Neuronal stem cell (in vitro differentiated cells): Measurements from ENCODE around the gene NPTXR.

Experiments
- DNase-seq: peaks from one replicate; pipeline ENCODE4 v3.0.0-alpha.2; 2013; ENCODE audit warnings: low spot score
- H2AFZ ChIP-seq: one replicate; pipeline ENCODE4 v1.6.1; 2013; ENCODE audit warnings: mild to moderate bottlenecking, low read length, inconsistent platforms
- H2AK5ac ChIP-seq: 2 replicates; pipeline ENCODE4 v1.6.1; 2013; ENCODE audit warnings: low read depth, mild to moderate bottlenecking, inconsistent platforms, low read length, moderate library complexity, mixed read lengths
- H2BK120ac ChIP-seq: 2 replicates; pipeline ENCODE4 v1.6.1; 2013; ENCODE audit warnings: low read depth, mild to moderate bottlenecking, inconsistent platforms, low read length, moderate library complexity, mixed read lengths
- H2BK12ac ChIP-seq: one replicate; pipeline ENCODE4 v1.6.1; 2013; ENCODE audit warnings: low read length, inconsistent platforms
- H2BK15ac ChIP-seq: 2 replicates; pipeline ENCODE4 v1.6.1; 2013; ENCODE audit warnings: mild to moderate bottlenecking, low read length, inconsistent platforms, mixed read lengths
- H2BK5ac ChIP-seq: one replicate; pipeline ENCODE4 v1.6.1; 2013; ENCODE audit warnings: inconsistent platforms, mild to moderate bottlenecking, low read length, moderate library complexity
- H3K14ac ChIP-seq: one replicate; pipeline ENCODE4 v1.6.1; 2013; ENCODE audit warnings: low read length, inconsistent platforms
- H3K18ac ChIP-seq: 2 replicates; pipeline ENCODE4 v1.6.1; 2013; ENCODE audit warnings: low read length, inconsistent platforms
- H3K23ac ChIP-seq: 2 replicates; pipeline ENCODE4 v1.6.1; 2013; ENCODE audit warnings: low read depth, mild to moderate bottlenecking, mixed read lengths, low read length, inconsistent platforms; ENCODE audit not compliant: poor library complexity
- H3K27ac ChIP-seq: replicated peaks from 3 replicates; pipeline ENCODE4 v1.5.1; 2013; ENCODE audit warnings: low read length, inconsistent platforms
- H3K27me3 ChIP-seq, 3 experiments: 2 replicates each; pipeline ENCODE4 v1.6.1; 2013; ENCODE audit warnings: low read length in 3 of 3, mild to moderate bottlenecking in 2 of 3, inconsistent platforms in 1 of 3, low read depth in 1 of 3, mixed read lengths in 1 of 3, moderate library complexity in 1 of 3; ENCODE audit not compliant: control insufficient read depth in 3 of 3, insufficient read depth in 3 of 3
- H3K36me3 ChIP-seq, 2 donors: replicated peaks in 1 of 2; 2 replicates each; pipeline ENCODE4 v1.6.1; 2013; ENCODE audit warnings: low read length in 2 of 2; ENCODE audit not compliant: control insufficient read depth in 2 of 2, insufficient read depth in 2 of 2
- H3K4ac ChIP-seq: 2 replicates; pipeline ENCODE4 v1.6.1; 2013; ENCODE audit warnings: inconsistent platforms, mild to moderate bottlenecking, low read length, moderate library complexity
- H3K4me1 ChIP-seq, 2 donors: 1 replicate in 1 of 2; 2 replicates in 1 of 2; pipeline ENCODE4 v1.6.1; 2013; ENCODE audit warnings: low read length in 2 of 2, low read depth in 1 of 2; ENCODE audit not compliant: control insufficient read depth in 2 of 2, insufficient read depth in 1 of 2
- H3K4me2 ChIP-seq: one replicate; pipeline ENCODE4 v1.6.1; 2013; ENCODE audit warnings: mild to moderate bottlenecking, low read length, inconsistent platforms; ENCODE audit not compliant: insufficient read depth, poor library complexity, severe bottlenecking
- H3K4me3 ChIP-seq, 2 donors: 2 replicates each; pipeline ENCODE4 v1.5.1; 2013; ENCODE audit warnings: low read length in 2 of 2, mild to moderate bottlenecking in 2 of 2, inconsistent platforms in 1 of 2, moderate library complexity in 1 of 2
- H3K79me1 ChIP-seq: one replicate; pipeline ENCODE4 v1.6.1; 2013; ENCODE audit warnings: low read depth, mild to moderate bottlenecking, inconsistent platforms, low read length, moderate library complexity
- H3K9ac ChIP-seq: one replicate; pipeline ENCODE4 v1.6.1; 2013; ENCODE audit warnings: mild to moderate bottlenecking, low read depth, low read length, inconsistent platforms; ENCODE audit not compliant: poor library complexity
- H3K9me3 ChIP-seq, 2 donors: replicated peaks in 1 of 2; 2 replicates each; pipeline versions ENCODE3 to v1.6.1; 2013; ENCODE audit warnings: low read length in 2 of 2, mild to moderate bottlenecking in 2 of 2, inconsistent platforms in 1 of 2, low read depth in 1 of 2, mixed read lengths in 1 of 2, moderate library complexity in 1 of 2; ENCODE audit not compliant: control insufficient read depth in 2 of 2, insufficient read depth in 1 of 2
- H4K8ac ChIP-seq: one replicate; pipeline ENCODE4 v1.6.1; 2013; ENCODE audit warnings: low read depth, mild to moderate bottlenecking, inconsistent platforms, low read length, moderate library complexity
- H4K91ac ChIP-seq: one replicate; pipeline ENCODE4 v1.6.1; 2013; ENCODE audit warnings: low read length, low read depth, mild to moderate bottlenecking, inconsistent platforms; ENCODE audit not compliant: poor library complexity
- WGBS, 2 donors: extraction: QIAGEN DNeasy Blood & Tissue Kit; methylation state at CpG; one replicate each; pipeline ENCODE4 v1.1.7; 2013; ENCODE audit warnings: missing lambda C conversion rate in 2 of 2, mixed read lengths in 1 of 2; ENCODE audit not compliant: insufficient read length in 2 of 2, insufficient replicate concordance in 1 of 2; ENCODE audit errors: extremely low coverage in 2 of 2; 5-methylcytosine and 5-hydroxymethylcytosine counted together

The NPTXR gene

GRCh38 chr22:38826386-38826785 is 17.4 kb downstream of the NPTXR start:
- Histone ChIP-seq H3K79me1 (peaks cover 2% of the 10 kb centered on the region), H2AFZ (no peak overlapping the region), H3K9ac (no peak overlapping the region), H4K8ac (no peak overlapping the region), H4K91ac (no peak overlapping the region), H3K36me3 (no peaks in the 10 kb centered on the region), H2AK5ac (peak overlapping the region; percentile 37), H3K4me1 (no peaks in the 10 kb centered on the region), H3K27me3 (peaks cover 0 to 21% (median 0%) of the 10 kb centered on the region in 3 experiments), H2BK12ac (no peak overlapping the region), H2BK5ac (no peak overlapping the region), H2BK120ac (no peak overlapping the region), H3K9me3 (no peaks in the 10 kb centered on the region), H3K18ac (no peak overlapping the region), H3K4me2 (no peak overlapping the region), H3K4ac (no peak overlapping the region), H2BK15ac (no peak overlapping the region), H3K23ac (no peak overlapping the region), H3K27ac (no peak overlapping the region), H3K14ac (no peak overlapping the region), H3K4me3 (no peak overlapping the region)
- DNase-seq: no peak
- WGBS, 2 donors: no CpG with 5 or more reads among the region's 16 CpGs

- no peak overlapping the region for H2BK12ac ChIP-seq
- no peak overlapping the region for H3K18ac ChIP-seq
- H2AK5ac ChIP-seq: no peak overlapping the region
- H2BK15ac ChIP-seq: no peak overlapping the region
- H3K14ac ChIP-seq: no peak overlapping the region
- peaks cover 0 to 10% (median 0%) of the 10 kb centered on the region in 3 experiments for H3K27me3 ChIP-seq
- no peaks in the 10 kb centered on the region for H3K36me3 ChIP-seq
- H4K91ac ChIP-seq: no peak overlapping the region
- no peak overlapping the region for H3K23ac ChIP-seq
- no peaks in the 10 kb centered on the region for H3K79me1 ChIP-seq
- H3K4me1 ChIP-seq: peaks cover 0 to 8% of the 10 kb centered on the region in 2 donors
- peak; percentile 87 for DNase-seq
- no peak overlapping the region for H2AFZ ChIP-seq
- H3K27ac ChIP-seq: no peak overlapping the region
- H3K4me2 ChIP-seq: no peak overlapping the region
- H3K4ac ChIP-seq: no peak overlapping the region
- no peaks in the 10 kb centered on the region for H3K9me3 ChIP-seq
- H3K9ac ChIP-seq: no peak overlapping the region
- WGBS, 2 donors: no CpG with 5 or more reads among the region's 4 CpGs
- H3K4me3 ChIP-seq: no peak overlapping the region
- no peak overlapping the region for H2BK120ac ChIP-seq
- H4K8ac ChIP-seq: no peak overlapping the region
- H2BK5ac ChIP-seq: no peak overlapping the region
Measured at GRCh38 chr22:38824585-38824984, 19.2 kb downstream of the NPTXR start.

- no peak overlapping the region for H3K4me3 ChIP-seq
- H2BK15ac ChIP-seq: no peak overlapping the region
- H3K4ac ChIP-seq: no peak overlapping the region
- WGBS, 2 donors: no CpG with 5 or more reads among the region's 2 CpGs
- no peak overlapping the region for H4K8ac ChIP-seq
- H3K79me1 ChIP-seq: no peaks in the 10 kb centered on the region
- H3K18ac ChIP-seq: no peak overlapping the region
- H4K91ac ChIP-seq: no peak overlapping the region
- no peak overlapping the region for H3K4me2 ChIP-seq
- H3K14ac ChIP-seq: no peak overlapping the region
- peaks cover 0 to 8% of the 10 kb centered on the region in 2 donors for H3K4me1 ChIP-seq
- H3K9me3 ChIP-seq: no peaks in the 10 kb centered on the region
- H3K27ac ChIP-seq: no peak overlapping the region
- H3K27me3 ChIP-seq: peaks cover 0 to 12% (median 0%) of the 10 kb centered on the region in 3 experiments
- H3K9ac ChIP-seq: no peak overlapping the region
- no peak overlapping the region for H2BK120ac ChIP-seq
- H3K23ac ChIP-seq: no peak overlapping the region
- H2AFZ ChIP-seq: no peak overlapping the region
- H2AK5ac ChIP-seq: no peak overlapping the region
- no peak overlapping the region for H2BK12ac ChIP-seq
- no peak for DNase-seq
- H2BK5ac ChIP-seq: no peak overlapping the region
- no peaks in the 10 kb centered on the region for H3K36me3 ChIP-seq
Measured at GRCh38 chr22:38823637-38824036, 20.2 kb downstream of the NPTXR start.

- H2BK12ac ChIP-seq: no peak overlapping the region
- no peak overlapping the region for H2BK15ac ChIP-seq
- peaks cover 0 to 8% of the 10 kb centered on the region in 2 donors for H3K4me1 ChIP-seq
- peak overlapping the region; percentile 92 for H3K14ac ChIP-seq
- no peak overlapping the region for H3K4me2 ChIP-seq
- H2BK5ac ChIP-seq: no peak overlapping the region
- no peak overlapping the region for H2BK120ac ChIP-seq
- no peak overlapping the region for H3K4me3 ChIP-seq
- peak overlapping the region; percentile 54 for H3K18ac ChIP-seq
- H3K23ac ChIP-seq: peak overlapping the region; percentile 90
- H3K27me3 ChIP-seq: peaks cover 0 to 9% (median 0%) of the 10 kb centered on the region in 3 experiments
- H4K8ac ChIP-seq: no peak overlapping the region
- WGBS, 2 donors: no CpG with 5 or more reads among the region's 4 CpGs
- H2AK5ac ChIP-seq: no peak overlapping the region
- H4K91ac ChIP-seq: no peak overlapping the region
- no peak overlapping the region for H3K27ac ChIP-seq
- peak overlapping the region; percentile 40 for H3K9ac ChIP-seq
- DNase-seq: no peak
- no peak overlapping the region for H3K4ac ChIP-seq
- H2AFZ ChIP-seq: no peak overlapping the region
- H3K79me1 ChIP-seq: no peaks in the 10 kb centered on the region
- no peaks in the 10 kb centered on the region for H3K9me3 ChIP-seq
- H3K36me3 ChIP-seq: no peaks in the 10 kb centered on the region
Measured at GRCh38 chr22:38823076-38823475, 20.8 kb downstream of the NPTXR start.
